NCI-H1436 treated with DMSO at 0.1 percent for 48 hours (cell line): Measurements from ENCODE around the gene SCARF1.

Source experiments
- DNase-seq: peaks from one replicate; lab custom pipeline; 2025; lab: John Stamatoyannopoulos, UW

SCARF1 gene

GRCh38 chr17:1598399-1599095 is 47.0 kb downstream of the SCARF1 start:
- DNase-seq: no peak

GRCh38 chr17:1597861-1598342 is 47.6 kb downstream of the SCARF1 start:
- DNase-seq: no peak

GRCh38 chr17:1593630-1593931 is 52.0 kb downstream of the SCARF1 start:
- no peak for DNase-seq

GRCh38 chr17:1592751-1593629 is 52.5 kb downstream of the SCARF1 start:
- no peak for DNase-seq

- no peak for DNase-seq
Observed at GRCh38 chr17:1591474-1592090, 54.0 kb downstream of the SCARF1 start.

- no peak for DNase-seq
Observed at GRCh38 chr17:1590747-1591473, 54.6 kb downstream of the SCARF1 start.

GRCh38 chr17:1590029-1590746 is 55.3 kb downstream of the SCARF1 start:
- no peak for DNase-seq

- DNase-seq: no peak
Observed at GRCh38 chr17:1588821-1589585, 56.5 kb downstream of the SCARF1 start.

- no peak for DNase-seq
Observed at GRCh38 chr17:1584167-1584566, 61.4 kb downstream of the SCARF1 start.
